Muscle layer of colon (tissue), 2 donors: ENCODE results near the gene IFNA16.
"Not testable (repeated sequence)": the region's sequence is repeated elsewhere in the genome, so short reads cannot be mapped to it uniquely, and the experiment has no call there.

Experiments used
- H3K27ac ChIP-seq: one replicate; pipeline ENCODE4 v1.7.0; 2013; ENCODE audit warnings: low read depth, mild to moderate bottlenecking, low read length, moderate library complexity
- H3K27me3 ChIP-seq, 2 donors: one replicate each; pipeline ENCODE4 v1.7.0; 2013; ENCODE audit warnings: low read length in 2 of 2, mild to moderate bottlenecking in 2 of 2; ENCODE audit not compliant: insufficient read depth in 2 of 2, control insufficient read depth in 1 of 2
- H3K36me3 ChIP-seq: one replicate; pipeline ENCODE4 v1.7.0; 2013; ENCODE audit warnings: mild to moderate bottlenecking, low read length; ENCODE audit not compliant: insufficient read depth
- H3K4me1 ChIP-seq: one replicate; pipeline ENCODE4 v1.7.0; 2013; ENCODE audit warnings: mild to moderate bottlenecking, low read length; ENCODE audit not compliant: insufficient read depth
- H3K4me3 ChIP-seq, 2 donors: one replicate each; pipeline ENCODE4 v1.7.0; 2013; ENCODE audit warnings: low read length in 2 of 2, low read depth in 1 of 2, mild to moderate bottlenecking in 1 of 2, moderate library complexity in 1 of 2
- H3K9ac ChIP-seq: one replicate; pipeline ENCODE4 v1.7.0; 2013; ENCODE audit warnings: low read length
- H3K9me3 ChIP-seq: one replicate; pipeline ENCODE4 v1.7.0; 2013; ENCODE audit warnings: mild to moderate bottlenecking, low read length
- donor health status: abdominal sarcoma.
- donor health status: Adenocarcinoma of cecum.

The IFNA16 gene

GRCh38 chr9:21217211-21217610 is at the start of gene IFNA16:
TSS of gene IFNA16 (minus strand) at chr9:21217311. CDS start at chr9:21217305, 6 bp downstream.
- not testable (repeated sequence) for H3K9ac ChIP-seq, H3K4me1 ChIP-seq, H3K27ac ChIP-seq, H3K36me3 ChIP-seq, H3K27me3 ChIP-seq, H3K4me3 ChIP-seq, H3K9me3 ChIP-seq

DNA sequence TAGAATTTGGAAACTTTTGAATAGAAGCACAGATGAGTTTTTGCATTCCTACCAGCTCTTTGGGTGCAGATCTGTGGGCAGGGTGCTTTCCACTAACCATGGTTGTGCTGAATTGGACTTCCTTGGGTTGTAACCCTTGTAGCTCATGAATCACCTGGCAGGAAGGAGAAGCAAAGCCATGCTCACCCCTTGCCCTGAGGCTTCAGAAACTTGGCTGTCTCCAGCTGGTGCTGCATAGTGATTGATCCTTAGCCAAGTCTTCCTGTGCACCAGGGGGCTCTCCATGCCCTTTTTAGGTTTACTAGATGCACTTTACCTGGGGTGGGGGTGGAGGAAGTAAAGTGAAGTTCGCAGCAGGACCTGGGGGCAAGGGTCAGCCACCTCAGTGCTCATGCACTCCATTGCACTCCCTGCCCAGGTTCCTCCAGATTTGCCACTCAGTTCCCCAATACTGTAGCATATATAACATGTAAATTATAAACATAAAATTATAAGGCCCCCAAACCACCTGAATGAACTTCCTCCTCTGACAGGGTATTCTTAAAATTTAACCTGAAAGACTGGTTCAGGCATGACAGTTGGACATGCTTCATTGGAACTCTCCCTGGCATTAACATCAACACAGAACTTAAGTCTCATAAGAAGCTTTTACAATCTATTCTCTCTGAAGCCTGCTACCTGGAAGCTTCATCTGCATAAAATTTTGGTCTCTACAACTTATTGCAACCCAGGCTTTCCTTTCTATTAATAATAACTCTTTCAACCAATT is 48.5 kb upstream of the IFNA16 start:
- Histone ChIP-seq H3K9me3 (no peaks in the 10 kb centered on the region), H3K4me3 (no peak overlapping the region), H3K27me3 (no peaks in the 10 kb centered on the region), H3K27ac (no peak overlapping the region), H3K9ac (no peak overlapping the region), H3K4me1 (no peaks in the 10 kb centered on the region), H3K36me3 (no peaks in the 10 kb centered on the region)

GRCh38 chr9:21255538-21256212 is 38.6 kb upstream of the IFNA16 start:
- no peaks in the 10 kb centered on the region for H3K27me3 ChIP-seq
- H3K36me3 ChIP-seq: no peaks in the 10 kb centered on the region
- no peaks in the 10 kb centered on the region for H3K9me3 ChIP-seq
- no peak overlapping the region for H3K4me3 ChIP-seq
- H3K27ac ChIP-seq: no peak overlapping the region
- no peak overlapping the region for H3K9ac ChIP-seq
- no peaks in the 10 kb centered on the region for H3K4me1 ChIP-seq

DNA sequence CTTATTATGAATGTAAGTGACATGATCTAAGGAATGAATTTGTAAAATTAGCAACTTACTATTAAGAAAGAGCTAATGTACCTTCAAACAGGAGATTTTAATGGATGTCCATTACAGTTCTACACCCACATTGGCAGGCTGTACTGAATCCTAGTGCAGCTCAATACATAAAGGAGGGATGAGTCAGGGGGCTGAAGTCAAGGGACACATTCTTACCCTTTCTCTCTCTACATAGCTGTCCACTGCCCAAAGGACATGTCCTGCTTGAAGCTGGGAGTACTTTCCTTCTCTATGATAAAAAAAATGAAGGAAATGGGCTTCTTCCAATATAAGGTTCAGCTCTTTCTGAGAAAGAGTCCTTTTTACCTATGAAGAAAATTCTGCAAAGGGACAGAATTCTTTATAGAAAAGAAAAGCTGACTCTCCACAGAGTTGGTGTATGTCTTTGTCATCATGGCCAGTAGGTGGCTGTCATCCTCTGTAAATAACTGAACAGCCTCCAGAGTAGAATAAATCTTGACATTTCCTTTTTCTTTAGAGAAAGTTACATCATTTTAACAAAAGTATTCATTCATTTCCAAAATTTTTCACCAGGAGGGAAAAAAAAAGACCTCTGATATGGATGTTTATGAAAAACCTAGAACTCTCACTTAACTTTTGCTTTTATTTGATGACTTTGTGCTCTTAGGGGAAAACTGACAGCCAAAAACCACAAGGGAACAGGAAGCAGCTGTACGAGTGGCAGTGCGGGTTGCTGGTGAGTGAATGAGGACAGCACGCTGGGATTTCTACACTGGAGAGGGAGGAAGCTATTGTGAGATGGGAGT is 35.8 kb upstream of the IFNA16 start:
- Histone ChIP-seq H3K9me3 (no peaks in the 10 kb centered on the region), H3K4me1 (no peaks in the 10 kb centered on the region), H3K9ac (no peak overlapping the region), H3K36me3 (no peaks in the 10 kb centered on the region), H3K27ac (no peak overlapping the region), H3K4me3 (no peak overlapping the region), H3K27me3 (no peaks in the 10 kb centered on the region)

DNA sequence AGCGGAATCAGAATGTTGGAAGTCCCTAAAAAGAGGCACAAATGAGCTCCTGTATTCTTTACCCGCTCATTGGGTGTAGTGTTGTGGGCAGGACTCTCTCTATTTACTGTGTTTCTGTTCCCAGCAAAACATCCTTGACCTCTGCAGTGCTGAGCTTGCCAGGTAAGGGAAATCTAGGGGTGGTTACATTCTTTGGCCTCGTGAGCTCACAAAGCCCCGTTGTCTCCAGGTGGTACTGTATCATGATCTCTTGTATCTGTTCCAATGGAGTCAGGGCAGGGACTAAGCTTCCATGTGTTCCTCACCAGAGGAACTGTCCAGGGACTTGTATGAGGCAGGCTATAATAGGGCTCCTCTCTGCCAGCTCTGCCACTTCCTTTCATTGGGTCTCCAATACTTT is 34.5 kb upstream of the IFNA16 start:
- H3K4me3 ChIP-seq: no peak overlapping the region
- no peaks in the 10 kb centered on the region for H3K4me1 ChIP-seq
- no peaks in the 10 kb centered on the region for H3K36me3 ChIP-seq
- no peaks in the 10 kb centered on the region for H3K27me3 ChIP-seq
- no peak overlapping the region for H3K9ac ChIP-seq
- H3K27ac ChIP-seq: no peak overlapping the region
- no peaks in the 10 kb centered on the region for H3K9me3 ChIP-seq

- Histone ChIP-seq H3K27me3 (no peaks in the 10 kb centered on the region), H3K9ac (no peak overlapping the region), H3K27ac (no peak overlapping the region), H3K4me1 (no peaks in the 10 kb centered on the region), H3K4me3 (no peak overlapping the region), H3K36me3 (no peaks in the 10 kb centered on the region), H3K9me3 (no peaks in the 10 kb centered on the region)
These were observed 34.1 kb upstream of the IFNA16 start for GRCh38 chr9:21251190-21251589.

- Histone ChIP-seq H3K9ac (no peak overlapping the region), H3K27me3 (no peaks in the 10 kb centered on the region), H3K4me3 (no peak overlapping the region), H3K27ac (no peak overlapping the region), H3K9me3 (no peaks in the 10 kb centered on the region), H3K4me1 (no peaks in the 10 kb centered on the region), H3K36me3 (no peaks in the 10 kb centered on the region)
These were observed 27.7 kb upstream of the IFNA16 start for GRCh38 chr9:21244836-21245235.

- Histone ChIP-seq H3K27ac (no peak within 1 kb of the TSS), H3K9ac (no peak within 1 kb of the TSS), H3K4me3 (no peak within 1 kb of the TSS), H3K9me3 (no peaks in the 10 kb centered on the region), H3K27me3 (no peaks in the 10 kb centered on the region), H3K4me1 (no peaks in the 10 kb centered on the region), H3K36me3 (no peaks in the 10 kb centered on the region)
These were observed 22.8 kb upstream of the IFNA16 start, which contains the start of gene IFNA14 for GRCh38 chr9:21239911-21240310. TSS of gene IFNA14 (minus strand) at chr9:21240005. CDS start at chr9:21239935, 70 bp downstream.

GRCh38 chr9:21236360-21236714 is 19.2 kb upstream of the IFNA16 start:
- not testable (repeated sequence) for H3K4me3 ChIP-seq, H3K4me1 ChIP-seq, H3K27me3 ChIP-seq, H3K36me3 ChIP-seq, H3K9ac ChIP-seq, H3K9me3 ChIP-seq, H3K27ac ChIP-seq

GRCh38 chr9:21235468-21236359 is 18.6 kb upstream of the IFNA16 start:
- not testable (repeated sequence) for H3K4me3 ChIP-seq, H3K27ac ChIP-seq, H3K4me1 ChIP-seq, H3K9ac ChIP-seq, H3K9me3 ChIP-seq, H3K27me3 ChIP-seq, H3K36me3 ChIP-seq
